Panc1 (cell line): ENCODE measurements around the gene FANCF. TPM values are rescaled to one million over a fixed set of nuclear protein-coding genes. Genes with fewer than 3 reads are reported as not detected.
A peak's percentile ranks its signal among the peaks of the same experiment; 100 is the strongest.

Source experiments
- ATAC-seq: fragments of 200-7000 bp; cut with Tn5 transposase; 2 replicates; pipeline ENCODE4 v1.9.1; 2020; ENCODE audit warnings: mild to moderate bottlenecking, moderate library complexity
- BruUV-seq: library from RNA; stranded (reverse); fragments of 400-500 nt; replicated peaks from 2 replicates; lab custom pipeline; 2021; lab: Mats Ljungman, UMichigan
- CTCF ChIA-PET: fragments of 300-600 bp; sonication (Branson Sonifier 250); formaldehyde crosslinking; loops from one replicate; lab custom pipeline; 2022; ENCODE audit warnings: antibody characterized with exemption; lab: Charles Lee
- POLR2A ChIA-PET: fragments of 300-600 bp; sonication (Branson Sonifier 250); formaldehyde crosslinking; loops from one replicate; lab custom pipeline; 2022; ENCODE audit warnings: antibody characterized with exemption; lab: Charles Lee
- DNase-seq: peaks from one replicate; pipeline ENCODE4 v3.0.0-alpha.2; 2010; ENCODE audit warnings: low read depth, low spot score
- H3K27ac ChIP-seq: 2 replicates; pipeline ENCODE4 v1.5.1; 2011; ENCODE audit warnings: mild to moderate bottlenecking, low read length, inconsistent platforms
- H3K27me3 ChIP-seq: fragments of 200-500 bp; sonication (Bioruptor generic); 2 replicates; pipeline ENCODE4 v1.6.0; 2014; ENCODE audit warnings: low read length, inconsistent platforms; ENCODE audit not compliant: control insufficient read depth, insufficient read depth
- H3K36me3 ChIP-seq: fragments of 200-500 bp; sonication (Bioruptor generic); 2 replicates; pipeline ENCODE4 v1.5.1; 2014; ENCODE audit warnings: inconsistent platforms, mild to moderate bottlenecking, low read length, moderate library complexity; ENCODE audit not compliant: control insufficient read depth, insufficient read depth
- H3K4me1 ChIP-seq: 2 replicates; pipeline ENCODE4 v1.5.1; 2011; ENCODE audit warnings: inconsistent platforms, mild to moderate bottlenecking, low read length, moderate library complexity; ENCODE audit not compliant: control insufficient read depth, insufficient read depth
- H3K4me3 ChIP-seq, 2 experiments: 2 replicates each; pipeline ENCODE4 v1.5.1; 2011 to 2012; ENCODE audit warnings: low read depth in 2 of 2, low read length in 2 of 2, mild to moderate bottlenecking in 2 of 2, inconsistent platforms in 1 of 2, moderate library complexity in 1 of 2
- H3K9me3 ChIP-seq: fragments of 200-500 bp; sonication (Bioruptor generic); 2 replicates; pipeline ENCODE4 v1.5.1; 2014; ENCODE audit warnings: low read depth, mild to moderate bottlenecking, inconsistent platforms, low read length, moderate library complexity; ENCODE audit not compliant: control insufficient read depth, insufficient read depth
- POLR2AphosphoS5 ChIP-seq: IDR thresholded peaks from 2 replicates; pipeline ENCODE4 v1.6.1; 2012; ENCODE audit warnings: mild to moderate bottlenecking, low read depth, low read length, moderate library complexity
- SIN3A ChIP-seq: IDR thresholded peaks from 2 replicates; pipeline ENCODE4 v1.6.1; 2012; ENCODE audit warnings: low read depth, mild to moderate bottlenecking, low read length, moderate library complexity, borderline replicate concordance; ENCODE audit not compliant: insufficient read depth
- TCF7L2 ChIP-seq: IDR thresholded peaks from 2 replicates; pipeline ENCODE4 v1.6.1; 2011; ENCODE audit warnings: mild to moderate bottlenecking, low read depth, low read length, inconsistent platforms
- in situ Hi-C: cut with HindIII; loops from 2 replicates; pipeline ENCODE4 v1.10.0; 2016; ENCODE audit warnings: low sequenced_read_pairs, low pct_unique_long_range_greater_than_20kb
- intact Hi-C: fragments of 100-400 bp; cut with micrococcal nuclease; formaldehyde crosslinking; loops from one replicate; pipeline ENCODE4 v1.10.0; 2022; ENCODE audit not compliant: unreplicated experiment
- total RNA-seq: library from RNA; stranded (reverse); gene quantifications from one replicate; pipeline ENCODE4 v1.2.1, GENCODE V29; 2021; ENCODE audit not compliant: unreplicated experiment
- TF ChIP-seq, protein P1 (sequence below): fragments of 450-650 bp; IDR thresholded peaks from 2 replicates; pipeline ENCODE4 v1.5.1; 2017; ENCODE audit warnings: mild to moderate bottlenecking
- TF ChIP-seq, protein P2 (sequence below), 2 experiments: IDR thresholded peaks; 2 replicates each; pipeline ENCODE4 v1.6.1; 2011 to 2012; ENCODE audit warnings: low read depth in 2 of 2, control low read depth in 1 of 2, low read length in 1 of 2, mild to moderate bottlenecking in 1 of 2, moderate library complexity in 1 of 2; ENCODE audit not compliant: insufficient read depth in 1 of 2

FANCF gene
- total RNA-seq, 1 experiment from 2014 or later, result 11.6 TPM

GRCh38 chr11:22626573-22627239 lies 1.1 kb upstream of the FANCF start:
- no peak for ATAC-seq
- TF ChIP-seq, protein P1, sequence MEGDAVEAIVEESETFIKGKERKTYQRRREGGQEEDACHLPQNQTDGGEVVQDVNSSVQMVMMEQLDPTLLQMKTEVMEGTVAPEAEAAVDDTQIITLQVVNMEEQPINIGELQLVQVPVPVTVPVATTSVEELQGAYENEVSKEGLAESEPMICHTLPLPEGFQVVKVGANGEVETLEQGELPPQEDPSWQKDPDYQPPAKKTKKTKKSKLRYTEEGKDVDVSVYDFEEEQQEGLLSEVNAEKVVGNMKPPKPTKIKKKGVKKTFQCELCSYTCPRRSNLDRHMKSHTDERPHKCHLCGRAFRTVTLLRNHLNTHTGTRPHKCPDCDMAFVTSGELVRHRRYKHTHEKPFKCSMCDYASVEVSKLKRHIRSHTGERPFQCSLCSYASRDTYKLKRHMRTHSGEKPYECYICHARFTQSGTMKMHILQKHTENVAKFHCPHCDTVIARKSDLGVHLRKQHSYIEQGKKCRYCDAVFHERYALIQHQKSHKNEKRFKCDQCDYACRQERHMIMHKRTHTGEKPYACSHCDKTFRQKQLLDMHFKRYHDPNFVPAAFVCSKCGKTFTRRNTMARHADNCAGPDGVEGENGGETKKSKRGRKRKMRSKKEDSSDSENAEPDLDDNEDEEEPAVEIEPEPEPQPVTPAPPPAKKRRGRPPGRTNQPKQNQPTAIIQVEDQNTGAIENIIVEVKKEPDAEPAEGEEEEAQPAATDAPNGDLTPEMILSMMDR, result no peak
- TF ChIP-seq SIN3A, result no peak
- TF ChIP-seq POLR2AphosphoS5, result no peak
- no peak for TF ChIP-seq TCF7L2
- TF ChIP-seq, protein P2, sequence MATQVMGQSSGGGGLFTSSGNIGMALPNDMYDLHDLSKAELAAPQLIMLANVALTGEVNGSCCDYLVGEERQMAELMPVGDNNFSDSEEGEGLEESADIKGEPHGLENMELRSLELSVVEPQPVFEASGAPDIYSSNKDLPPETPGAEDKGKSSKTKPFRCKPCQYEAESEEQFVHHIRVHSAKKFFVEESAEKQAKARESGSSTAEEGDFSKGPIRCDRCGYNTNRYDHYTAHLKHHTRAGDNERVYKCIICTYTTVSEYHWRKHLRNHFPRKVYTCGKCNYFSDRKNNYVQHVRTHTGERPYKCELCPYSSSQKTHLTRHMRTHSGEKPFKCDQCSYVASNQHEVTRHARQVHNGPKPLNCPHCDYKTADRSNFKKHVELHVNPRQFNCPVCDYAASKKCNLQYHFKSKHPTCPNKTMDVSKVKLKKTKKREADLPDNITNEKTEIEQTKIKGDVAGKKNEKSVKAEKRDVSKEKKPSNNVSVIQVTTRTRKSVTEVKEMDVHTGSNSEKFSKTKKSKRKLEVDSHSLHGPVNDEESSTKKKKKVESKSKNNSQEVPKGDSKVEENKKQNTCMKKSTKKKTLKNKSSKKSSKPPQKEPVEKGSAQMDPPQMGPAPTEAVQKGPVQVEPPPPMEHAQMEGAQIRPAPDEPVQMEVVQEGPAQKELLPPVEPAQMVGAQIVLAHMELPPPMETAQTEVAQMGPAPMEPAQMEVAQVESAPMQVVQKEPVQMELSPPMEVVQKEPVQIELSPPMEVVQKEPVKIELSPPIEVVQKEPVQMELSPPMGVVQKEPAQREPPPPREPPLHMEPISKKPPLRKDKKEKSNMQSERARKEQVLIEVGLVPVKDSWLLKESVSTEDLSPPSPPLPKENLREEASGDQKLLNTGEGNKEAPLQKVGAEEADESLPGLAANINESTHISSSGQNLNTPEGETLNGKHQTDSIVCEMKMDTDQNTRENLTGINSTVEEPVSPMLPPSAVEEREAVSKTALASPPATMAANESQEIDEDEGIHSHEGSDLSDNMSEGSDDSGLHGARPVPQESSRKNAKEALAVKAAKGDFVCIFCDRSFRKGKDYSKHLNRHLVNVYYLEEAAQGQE (IDR thresholded peaks at IDR 0.05; ENCODE audit: insufficient read depth in 1 of 2, low read depth in 2 of 2, low read length in 1 of 2), result no peak
- no peaks in the 10 kb centered on the region for H3K9me3 ChIP-seq
- in situ Hi-C loops (no loop called here), intact Hi-C loops (no loop called here)
- POLR2A ChIA-PET, result no interaction called here
- CTCF ChIA-PET, result no interaction called here
- no peaks in the 10 kb centered on the region for H3K27me3 ChIP-seq
- H3K36me3 ChIP-seq, result no peaks in the 10 kb centered on the region
- no TSS peak for BruUV-seq
- H3K4me3 ChIP-seq, result peak overlapping the region in 1 of 2 experiments; percentile 81; a peak in 2 of 4 replicates
- H3K27ac ChIP-seq, result peak overlapping the region; percentile 96
- no peak for DNase-seq
- 0 out of 2 replicates have a peak, but pooled peaks cover 9% of the 10 kb centered on the region for H3K4me1 ChIP-seq

DNA sequence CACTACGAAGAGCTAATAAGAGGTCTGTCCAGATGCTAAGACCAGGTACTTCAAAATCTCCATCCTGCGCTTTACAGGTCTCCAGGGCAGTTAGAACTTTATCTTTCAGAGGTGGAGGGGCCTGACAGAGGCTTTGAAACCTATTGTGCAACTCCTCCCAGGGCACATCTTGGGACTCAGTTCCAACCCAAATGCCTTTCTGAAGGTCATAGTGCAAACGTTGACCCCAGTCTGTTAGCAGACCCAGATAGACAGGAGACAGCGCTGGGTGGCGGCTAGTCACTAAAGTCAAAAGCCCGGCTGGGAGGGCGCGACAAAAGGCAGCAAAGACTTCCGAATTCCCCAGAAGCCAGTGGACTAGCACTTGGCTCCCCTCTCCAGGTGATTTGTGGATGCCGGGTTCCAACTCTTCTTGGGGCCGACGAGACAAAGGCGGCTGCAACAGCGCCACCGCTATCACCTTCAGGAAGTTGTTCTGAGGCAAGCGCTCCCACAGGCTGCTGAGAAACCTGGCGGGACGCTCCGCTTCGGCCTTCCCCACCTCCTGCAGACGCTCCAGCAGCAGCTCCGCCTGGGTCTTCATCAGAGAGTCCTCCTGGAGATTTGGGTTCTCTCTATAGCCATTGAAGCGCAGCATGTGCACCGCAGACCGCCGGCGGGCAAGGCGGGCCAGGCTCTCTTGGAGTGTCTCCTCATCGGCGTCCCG lies 728 bp downstream of the FANCF start:
- no TSS peak for BruUV-seq
- no peaks in the 10 kb centered on the region for H3K27me3 ChIP-seq
- DNase-seq, result peak; percentile 18
- TF ChIP-seq SIN3A (no peak), TCF7L2 (peak; percentile 14; the same call in 1 of the 2 replicates)
- TF ChIP-seq, protein P1, result peak; percentile 79
- no peaks in the 10 kb centered on the region for H3K36me3 ChIP-seq
- ChIA-PET POLR2A (no interaction called here), CTCF (interaction anchor here (0.7 kb wide), 1 partner anchor 36 kb away, joined by 3 read pairs; no protein-coding TSS in a partner anchor)
- intact Hi-C loops, result no loop called here
- 0 out of 2 replicates have a peak, but pooled peaks cover 9% of the 10 kb centered on the region for H3K4me1 ChIP-seq
- in situ Hi-C loops, result no loop called here
- H3K4me3 ChIP-seq, result peak overlapping the region; percentile 81 to 86
- peak overlapping the region; percentile 96 for H3K27ac ChIP-seq
- peak; percentile 81 for ATAC-seq
- no peaks in the 10 kb centered on the region for H3K9me3 ChIP-seq
